Lower lobe of right lung (tissue), 2 donors: ENCODE results near the gene TRIOBP. TPM values are rescaled to one million over a fixed set of nuclear protein-coding genes. Genes with fewer than 3 reads are reported as not detected.

Experiments used
- ATAC-seq, 2 donors: fragments of 200-7000 bp; cut with Tn5 transposase; one replicate each; pipeline ENCODE4 v1.9.1; 2020 to 2022; ENCODE audit warnings: mild to moderate bottlenecking in 2 of 2, moderate library complexity in 2 of 2
- DNase-seq: peaks from one replicate; pipeline ENCODE4 v3.0.0-alpha.2; 2020
- H3K27ac ChIP-seq: fragments of 200-600 bp; one replicate; pipeline ENCODE4 v1.8.0; 2022
- H3K27me3 ChIP-seq: fragments of 200-600 bp; one replicate; pipeline ENCODE4 v1.8.0; 2022; ENCODE audit warnings: low read depth
- H3K36me3 ChIP-seq: fragments of 200-600 bp; one replicate; pipeline ENCODE4 v1.8.0; 2022; ENCODE audit warnings: mild to moderate bottlenecking
- H3K4me1 ChIP-seq: fragments of 200-600 bp; one replicate; pipeline ENCODE4 v1.8.0; 2022
- H3K4me3 ChIP-seq: fragments of 200-600 bp; one replicate; pipeline ENCODE4 v1.8.0; 2022; ENCODE audit warnings: mild to moderate bottlenecking
- H3K9me3 ChIP-seq: fragments of 200-600 bp; one replicate; pipeline ENCODE4 v1.8.0; 2022
- intact Hi-C: fragments of 100-400 bp; cut with DNase I; formaldehyde crosslinking; loops from one replicate; pipeline ENCODE4 v1.11.0; 2022
- total RNA-seq: library from RNA; stranded (reverse); fragmentation: NEBNext Ultra II Directional; extraction: Animal tissue kit (Norgen Biotek cat#: 25700); gene quantifications from one replicate; pipeline ENCODE4 v1.2.1, GENCODE V29; 2021
- TF ChIP-seq, protein P1 (sequence below): fragments of 200-600 bp; IDR thresholded peaks from one replicate; pipeline ENCODE4 v1.8.0; 2022; ENCODE audit warnings: antibody characterized with exemption, mild to moderate bottlenecking
- donor health status: DM: no; HTN: yes; CAD: no; lungs with severe emphysema.

Gene TRIOBP
- total RNA-seq, 1 donor from 2014 or later: 78.8 TPM

DNA sequence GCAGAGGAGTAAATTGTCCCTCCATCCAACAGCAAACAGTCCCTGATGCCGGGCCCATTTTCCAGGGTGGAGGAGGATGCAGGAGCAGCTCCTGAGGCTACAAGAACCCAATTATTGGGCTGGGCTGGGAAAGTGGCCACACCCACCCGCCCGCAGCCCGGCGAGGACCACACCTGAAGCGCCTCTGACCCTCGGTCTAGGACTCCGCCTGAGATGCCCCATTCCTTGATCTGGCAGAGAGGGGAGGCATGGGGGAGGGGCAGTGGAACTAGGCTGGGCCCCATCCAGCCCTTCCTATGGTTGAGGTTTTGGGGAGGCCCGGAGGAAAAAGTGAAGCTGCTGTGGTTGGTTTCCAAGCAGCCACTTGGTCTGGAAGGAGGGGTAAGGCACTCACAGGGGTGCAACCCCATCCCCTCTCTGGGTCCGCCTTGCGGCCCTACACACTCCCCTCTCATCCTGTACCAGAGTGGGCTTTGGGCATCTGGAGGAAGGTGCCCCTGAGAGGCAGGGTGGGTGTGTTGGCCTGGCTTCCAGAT, 23.9 kb upstream of the TRIOBP start:
- Histone ChIP-seq H3K27ac (no peak overlapping the region), H3K9me3 (no peaks in the 10 kb centered on the region), H3K27me3 (no peaks in the 10 kb centered on the region), H3K36me3 (peaks cover 4% of the 10 kb centered on the region), H3K4me1 (peaks cover 47% of the 10 kb centered on the region), H3K4me3 (no peak overlapping the region)
- intact Hi-C loops: no loop called here
- ATAC-seq: no peak
- DNase-seq: no peak
- TF ChIP-seq, protein P1, sequence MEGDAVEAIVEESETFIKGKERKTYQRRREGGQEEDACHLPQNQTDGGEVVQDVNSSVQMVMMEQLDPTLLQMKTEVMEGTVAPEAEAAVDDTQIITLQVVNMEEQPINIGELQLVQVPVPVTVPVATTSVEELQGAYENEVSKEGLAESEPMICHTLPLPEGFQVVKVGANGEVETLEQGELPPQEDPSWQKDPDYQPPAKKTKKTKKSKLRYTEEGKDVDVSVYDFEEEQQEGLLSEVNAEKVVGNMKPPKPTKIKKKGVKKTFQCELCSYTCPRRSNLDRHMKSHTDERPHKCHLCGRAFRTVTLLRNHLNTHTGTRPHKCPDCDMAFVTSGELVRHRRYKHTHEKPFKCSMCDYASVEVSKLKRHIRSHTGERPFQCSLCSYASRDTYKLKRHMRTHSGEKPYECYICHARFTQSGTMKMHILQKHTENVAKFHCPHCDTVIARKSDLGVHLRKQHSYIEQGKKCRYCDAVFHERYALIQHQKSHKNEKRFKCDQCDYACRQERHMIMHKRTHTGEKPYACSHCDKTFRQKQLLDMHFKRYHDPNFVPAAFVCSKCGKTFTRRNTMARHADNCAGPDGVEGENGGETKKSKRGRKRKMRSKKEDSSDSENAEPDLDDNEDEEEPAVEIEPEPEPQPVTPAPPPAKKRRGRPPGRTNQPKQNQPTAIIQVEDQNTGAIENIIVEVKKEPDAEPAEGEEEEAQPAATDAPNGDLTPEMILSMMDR: no peak

DNA sequence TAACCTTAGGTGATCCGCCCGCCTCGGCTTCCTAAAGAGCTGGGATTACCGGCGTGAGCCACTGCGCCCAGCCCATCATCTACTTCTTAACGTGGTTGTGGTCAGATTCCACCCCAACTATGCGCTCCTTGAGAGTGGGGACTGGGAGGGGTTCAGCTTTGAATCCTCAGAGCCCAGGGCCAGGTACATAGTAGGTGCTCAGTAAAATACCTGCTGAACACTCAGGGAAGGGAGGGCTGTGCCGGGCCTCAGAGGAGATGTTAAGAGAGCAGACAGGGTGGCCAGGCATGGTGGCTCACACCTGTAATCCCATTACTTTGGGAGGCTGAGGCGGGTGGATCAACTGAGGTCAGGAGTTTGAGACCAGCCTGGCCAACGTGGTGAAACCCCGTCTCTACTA, 22.6 kb upstream of the TRIOBP start:
- Histone ChIP-seq H3K4me1 (peaks cover 50% of the 10 kb centered on the region), H3K27ac (peak overlapping the region; percentile 85), H3K27me3 (no peaks in the 10 kb centered on the region), H3K9me3 (no peaks in the 10 kb centered on the region), H3K36me3 (peaks cover 16% of the 10 kb centered on the region), H3K4me3 (no peak overlapping the region)
- TF ChIP-seq, protein P1: no peak
- DNase-seq (no peak), ATAC-seq (no peak)
- intact Hi-C loops: no loop called here

DNA sequence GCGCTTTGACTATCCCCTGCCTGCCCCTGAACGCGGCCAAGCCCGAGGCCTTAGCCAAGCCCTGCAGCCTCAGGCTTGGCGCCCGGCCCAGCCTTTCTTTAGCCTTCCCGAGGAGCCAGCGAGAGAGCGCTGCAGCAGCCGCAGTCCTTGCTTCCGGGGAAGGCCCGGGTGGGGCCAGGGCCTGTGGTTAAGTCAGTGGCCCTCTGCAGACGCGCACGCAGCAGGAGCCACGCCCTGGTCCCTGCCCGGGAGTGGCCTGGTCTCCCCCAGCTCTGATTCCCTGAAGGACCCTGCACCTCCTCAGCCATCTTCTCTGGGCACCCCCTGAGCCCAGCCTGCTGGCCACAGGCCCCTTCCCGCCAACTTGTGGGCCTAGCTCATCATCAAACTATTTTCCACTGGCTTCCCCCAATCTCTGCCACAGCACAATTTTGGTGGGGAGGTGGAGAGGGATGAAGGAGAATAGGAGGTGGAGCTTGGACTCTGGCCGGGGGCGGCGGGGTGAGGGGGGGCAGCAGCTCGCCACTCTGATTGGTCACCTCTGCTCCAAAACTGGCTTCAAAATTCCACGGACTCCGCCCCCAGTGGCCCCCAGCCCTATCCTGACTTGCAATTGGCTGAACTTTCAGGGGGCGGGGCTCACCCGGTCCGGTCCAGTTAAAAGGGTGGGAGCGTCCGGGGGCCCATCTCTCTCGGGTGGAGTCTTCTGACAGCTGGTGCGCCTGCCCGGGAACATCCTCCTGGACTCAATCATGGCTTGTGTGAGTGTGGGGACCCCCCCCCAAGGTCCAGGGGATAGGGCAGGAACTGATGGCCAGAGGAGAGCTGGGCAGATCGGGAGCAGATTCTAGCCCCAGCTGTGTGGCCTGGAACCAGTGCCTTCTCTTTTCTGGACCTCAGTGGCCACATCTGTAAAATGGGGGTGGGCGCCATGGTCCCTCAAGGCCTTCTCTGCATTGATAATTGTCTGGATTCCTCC, 21.6 kb upstream of the TRIOBP start, which contains the start of gene LGALS1:
Gene LGALS1 (plus strand): TSS at position 686 of the 979 bp plus-strand sequence. CDS start 67 bp downstream, at position 753.
- H3K4me1 ChIP-seq: peaks cover 50% of the 10 kb centered on the region
- peak within 1 kb of the TSS; percentile 69 for H3K4me3 ChIP-seq
- H3K27ac ChIP-seq: peak within 1 kb of the TSS; percentile 85
- ATAC-seq (peak; percentile 88 to 93), DNase-seq (peak; percentile 96)
- TF ChIP-seq, protein P1: peak; percentile 14
- no peaks in the 10 kb centered on the region for H3K27me3 ChIP-seq
- peaks cover 26% of the 10 kb centered on the region for H3K36me3 ChIP-seq
- no peaks in the 10 kb centered on the region for H3K9me3 ChIP-seq
- intact Hi-C loops: no loop called here

DNA sequence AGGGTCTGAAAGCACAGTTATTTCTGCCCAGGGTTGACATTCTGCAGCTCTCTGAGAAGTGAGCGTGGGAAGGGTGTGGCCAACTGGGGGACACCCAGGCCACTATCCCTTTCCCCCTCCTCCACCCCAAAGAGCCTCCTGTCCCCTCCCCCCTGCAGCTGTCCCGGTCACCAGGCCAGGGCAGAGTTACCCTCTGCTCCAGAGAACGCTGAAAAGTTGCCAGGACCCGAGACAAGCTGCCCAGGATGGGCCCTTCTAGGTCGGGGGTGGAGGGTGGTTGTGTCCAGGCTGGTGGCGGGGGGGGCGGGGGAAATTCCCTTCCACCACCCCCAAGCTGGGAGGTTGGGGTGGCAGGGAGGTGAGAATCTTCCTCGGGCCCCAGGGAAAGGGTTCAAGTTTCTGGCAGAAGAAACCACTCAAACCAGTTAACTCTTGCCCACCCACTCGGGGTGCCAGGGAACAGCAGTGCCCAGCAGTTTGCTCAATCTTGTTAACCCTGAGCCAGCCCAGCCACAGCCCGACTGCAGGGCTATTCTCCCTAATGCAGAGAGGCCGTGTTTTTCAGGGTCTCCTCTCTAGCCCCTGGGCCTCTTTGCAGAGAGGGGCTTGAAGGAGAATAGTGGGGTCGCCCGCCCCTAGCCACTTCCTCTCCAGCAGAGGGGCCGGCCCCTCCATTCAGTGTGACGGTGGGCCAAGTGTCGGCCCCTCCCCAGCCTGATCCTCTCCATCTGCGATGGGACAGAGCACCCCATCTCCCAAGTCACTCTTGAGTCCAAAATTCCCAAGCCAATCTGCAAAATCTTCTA, 20.7 kb upstream of the TRIOBP start:
- no peaks in the 10 kb centered on the region for H3K27me3 ChIP-seq
- no peaks in the 10 kb centered on the region for H3K9me3 ChIP-seq
- H3K27ac ChIP-seq: peak overlapping the region; percentile 85
- peak overlapping the region; percentile 69 for H3K4me3 ChIP-seq
- TF ChIP-seq, protein P1: no peak
- DNase-seq: peak; percentile 53
- peaks cover 28% of the 10 kb centered on the region for H3K36me3 ChIP-seq
- intact Hi-C loops: no loop called here
- peak; percentile 0 to 17 for ATAC-seq
- H3K4me1 ChIP-seq: peaks cover 53% of the 10 kb centered on the region

DNA sequence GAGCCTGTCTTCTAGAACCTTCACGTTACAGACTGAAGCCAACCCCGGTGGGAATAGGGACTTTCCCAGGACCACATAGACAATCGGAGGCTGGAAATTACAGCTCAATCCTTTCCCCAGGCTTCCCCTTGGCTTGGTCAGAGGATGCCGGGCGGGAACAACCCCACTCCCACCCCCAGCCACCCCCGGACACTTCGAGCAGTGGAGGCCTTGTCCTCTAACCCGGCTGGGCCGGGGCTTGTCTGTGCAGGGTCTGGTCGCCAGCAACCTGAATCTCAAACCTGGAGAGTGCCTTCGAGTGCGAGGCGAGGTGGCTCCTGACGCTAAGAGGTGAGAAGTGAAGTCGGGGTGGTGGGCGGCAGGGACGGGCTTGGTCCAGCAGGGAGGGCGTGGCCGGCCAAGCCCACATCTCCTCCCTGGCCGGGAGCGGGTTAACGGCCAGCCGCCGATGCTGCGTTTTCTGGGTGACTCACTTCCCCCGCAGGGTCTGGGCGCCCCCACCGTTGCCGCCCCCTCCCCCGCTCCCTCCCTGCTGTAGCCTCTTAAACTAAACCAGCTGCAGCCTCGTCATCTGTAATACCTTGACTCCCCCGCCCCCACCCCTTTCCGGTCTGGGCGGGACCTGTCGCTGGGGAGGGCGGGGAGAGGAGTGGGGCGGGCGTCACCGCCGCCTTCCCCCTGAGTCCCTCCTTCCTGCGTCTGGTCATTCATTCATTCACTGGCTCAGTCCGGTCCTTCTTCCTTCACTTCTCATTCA, 19.9 kb upstream of the TRIOBP start:
- TF ChIP-seq, protein P1: no peak
- Histone ChIP-seq H3K27ac (peak overlapping the region; percentile 85), H3K4me1 (peaks cover 61% of the 10 kb centered on the region), H3K9me3 (no peaks in the 10 kb centered on the region), H3K4me3 (peak overlapping the region; percentile 69), H3K36me3 (peaks cover 28% of the 10 kb centered on the region), H3K27me3 (no peaks in the 10 kb centered on the region)
- DNase-seq (peak; percentile 88), ATAC-seq (peak; percentile 75 to 76)
- intact Hi-C loops: no loop called here
